ENCODE data around the gene CCL13. TPM values are rescaled to one million over a fixed set of nuclear protein-coding genes. Genes with fewer than 3 reads are reported as not detected.

The CCL13 gene
- total RNA-seq, 6 donors from 2014 or later, result 0.76 to 16.7 (median 1.9) TPM; not detected in 1

GRCh38 chr17:34366529-34367107 is 10.3 kb downstream of the CCL13 start:
- Histone ChIP-seq H3K36me3 (no peaks in the 10 kb centered on the region), H3K27ac (no peak overlapping the region), H3K9me3 (no peaks in the 10 kb centered on the region), H3K4me3 (no peak overlapping the region), H3K27me3 (no peaks in the 10 kb centered on the region), H3K4me1 (peaks cover 4 to 21% (median 7%) of the 10 kb centered on the region in 4 donors)
- ATAC-seq (ENCODE audit: low FRiP score in 2 of 2), result no peak
- WGBS, 2 donors, result 62 to 67% methylated on average over 4 of the region's 4 CpGs
- TF ChIP-seq POLR2A (IDR thresholded peaks at IDR 0.05), result no peak
- TF ChIP-seq, protein P1, sequence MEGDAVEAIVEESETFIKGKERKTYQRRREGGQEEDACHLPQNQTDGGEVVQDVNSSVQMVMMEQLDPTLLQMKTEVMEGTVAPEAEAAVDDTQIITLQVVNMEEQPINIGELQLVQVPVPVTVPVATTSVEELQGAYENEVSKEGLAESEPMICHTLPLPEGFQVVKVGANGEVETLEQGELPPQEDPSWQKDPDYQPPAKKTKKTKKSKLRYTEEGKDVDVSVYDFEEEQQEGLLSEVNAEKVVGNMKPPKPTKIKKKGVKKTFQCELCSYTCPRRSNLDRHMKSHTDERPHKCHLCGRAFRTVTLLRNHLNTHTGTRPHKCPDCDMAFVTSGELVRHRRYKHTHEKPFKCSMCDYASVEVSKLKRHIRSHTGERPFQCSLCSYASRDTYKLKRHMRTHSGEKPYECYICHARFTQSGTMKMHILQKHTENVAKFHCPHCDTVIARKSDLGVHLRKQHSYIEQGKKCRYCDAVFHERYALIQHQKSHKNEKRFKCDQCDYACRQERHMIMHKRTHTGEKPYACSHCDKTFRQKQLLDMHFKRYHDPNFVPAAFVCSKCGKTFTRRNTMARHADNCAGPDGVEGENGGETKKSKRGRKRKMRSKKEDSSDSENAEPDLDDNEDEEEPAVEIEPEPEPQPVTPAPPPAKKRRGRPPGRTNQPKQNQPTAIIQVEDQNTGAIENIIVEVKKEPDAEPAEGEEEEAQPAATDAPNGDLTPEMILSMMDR (IDR thresholded peaks at IDR 0.05), result no peak
- no peak for TF ChIP-seq EP300 (IDR thresholded peaks at IDR 0.05)
- TF ChIP-seq POLR2AphosphoS5 (IDR thresholded peaks at IDR 0.05), result no peak
- no peak for DNase-seq

- H3K4me3 ChIP-seq, result no peak overlapping the region
- no peaks in the 10 kb centered on the region for H3K36me3 ChIP-seq
- H3K27me3 ChIP-seq, result no peaks in the 10 kb centered on the region
- DNase-seq (no peak), ATAC-seq (ENCODE audit: low FRiP score in 2 of 2) (no peak)
- 84 to 85% methylated on average over 9 of the region's 9 CpGs for WGBS, 2 donors
- no peak overlapping the region for H3K27ac ChIP-seq
- H3K4me1 ChIP-seq, result peaks cover 4 to 21% (median 7%) of the 10 kb centered on the region in 4 donors
- no peak for TF ChIP-seq POLR2AphosphoS5 (IDR thresholded peaks at IDR 0.05)
- no peak for TF ChIP-seq EP300 (IDR thresholded peaks at IDR 0.05)
- TF ChIP-seq, protein P1 (IDR thresholded peaks at IDR 0.05), result no peak
- TF ChIP-seq POLR2A (IDR thresholded peaks at IDR 0.05), result no peak
- no peaks in the 10 kb centered on the region for H3K9me3 ChIP-seq
These were observed 11.4 kb downstream of the CCL13 start for GRCh38 chr17:34367486-34368195.

DNA sequence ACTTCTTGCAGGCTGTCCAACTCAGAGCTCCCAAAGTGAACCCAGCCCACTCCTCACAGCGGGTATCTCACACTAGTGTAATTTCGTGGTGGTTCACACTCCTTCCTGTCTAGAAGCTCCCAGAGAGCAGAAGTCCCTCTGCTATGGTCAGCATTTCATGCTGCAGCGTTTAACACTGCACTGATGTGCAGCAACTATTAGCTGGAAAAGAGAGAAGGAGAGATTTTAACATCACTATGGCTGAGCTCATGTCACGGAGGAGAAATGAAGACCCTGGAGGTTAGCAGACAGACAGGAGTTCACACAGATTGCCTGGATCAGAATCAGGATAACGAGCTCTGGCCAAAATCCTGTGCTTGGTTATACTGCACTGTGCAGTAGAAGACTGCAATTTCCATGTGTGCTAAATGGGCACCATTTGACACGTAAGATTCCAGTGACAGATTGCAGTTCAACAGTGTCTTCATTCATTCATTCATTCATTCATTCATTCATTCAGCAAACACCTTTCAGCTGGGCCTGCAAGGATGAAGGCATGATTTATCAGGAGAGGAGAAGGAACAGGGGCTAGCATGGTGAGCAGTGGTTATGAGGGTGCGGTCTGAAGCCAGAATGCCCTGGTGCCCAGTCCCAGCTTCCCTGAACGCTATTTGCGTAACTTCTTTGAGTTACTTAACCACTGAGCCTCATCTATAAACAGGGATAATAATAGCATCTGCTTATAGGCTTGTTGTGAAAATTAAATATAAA is 12.1 kb downstream of the CCL13 start:
- Histone ChIP-seq H3K4me1 (peaks cover 4 to 21% (median 7%) of the 10 kb centered on the region in 4 donors), H3K27me3 (no peaks in the 10 kb centered on the region), H3K4me3 (no peak overlapping the region), H3K36me3 (no peaks in the 10 kb centered on the region), H3K27ac (no peak overlapping the region), H3K9me3 (no peaks in the 10 kb centered on the region)
- 57 to 71% methylated on average over 9 of the region's 9 CpGs for WGBS, 2 donors
- no peak for DNase-seq
- peak in 1 of 2 donors; percentile 7 for ATAC-seq (ENCODE audit: low FRiP score in 2 of 2)
- TF ChIP-seq POLR2AphosphoS5 (IDR thresholded peaks at IDR 0.05), result no peak
- TF ChIP-seq POLR2A (IDR thresholded peaks at IDR 0.05), result no peak
- TF ChIP-seq EP300 (IDR thresholded peaks at IDR 0.05), result no peak
- TF ChIP-seq, protein P1 (IDR thresholded peaks at IDR 0.05), result no peak

DNA sequence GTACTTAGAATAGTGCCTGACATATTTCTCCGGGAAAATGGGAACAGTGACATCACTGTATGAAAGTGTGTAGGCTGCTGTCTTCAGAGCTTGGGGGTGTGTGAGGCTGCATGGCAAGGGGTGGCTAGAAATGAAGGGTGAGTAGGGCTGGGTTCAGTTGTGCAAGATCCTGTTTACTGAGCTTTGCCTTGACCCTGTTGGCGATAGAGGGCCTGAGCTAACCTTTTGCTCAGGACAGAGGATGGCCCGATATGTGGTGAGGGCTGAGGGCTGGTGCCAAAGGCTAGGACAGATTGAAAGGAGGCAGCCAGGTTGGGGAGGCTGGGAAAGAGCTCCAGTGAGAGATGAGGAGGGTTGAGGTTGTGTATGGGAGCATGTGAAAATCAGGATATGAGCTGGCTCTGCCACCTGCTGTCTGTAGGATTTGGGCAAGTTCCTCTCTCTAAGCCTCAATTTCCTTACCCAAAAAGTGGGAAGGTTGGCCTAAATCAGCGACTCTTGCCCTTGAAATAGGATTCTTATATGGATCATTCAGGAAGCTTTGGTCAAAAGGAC is 12.7 kb downstream of the CCL13 start:
- no peaks in the 10 kb centered on the region for H3K9me3 ChIP-seq
- peaks cover 4 to 21% (median 7%) of the 10 kb centered on the region in 4 donors for H3K4me1 ChIP-seq
- H3K4me3 ChIP-seq, result no peak overlapping the region
- no peaks in the 10 kb centered on the region for H3K36me3 ChIP-seq
- WGBS, 2 donors, result 39 to 44% methylated on average over 4 of the region's 4 CpGs
- no peaks in the 10 kb centered on the region for H3K27me3 ChIP-seq
- ATAC-seq (ENCODE audit: low FRiP score in 2 of 2), result peak in 1 of 2 donors; percentile 32
- TF ChIP-seq, protein P1 (IDR thresholded peaks at IDR 0.05), result no peak
- TF ChIP-seq EP300 (IDR thresholded peaks at IDR 0.05) (no peak), POLR2AphosphoS5 (IDR thresholded peaks at IDR 0.05) (no peak), POLR2A (IDR thresholded peaks at IDR 0.05) (no peak)
- no peak overlapping the region for H3K27ac ChIP-seq
- no peak for DNase-seq
